GM12892 (cell line): Measurements from ENCODE around the gene GSX1.

Source experiments
- POLR2A ChIP-seq: IDR thresholded peaks from 2 replicates; pipeline ENCODE4 v1.6.1; 2011; ENCODE audit warnings: low read depth, low read length, control low read depth
- POLR2AphosphoS5 ChIP-seq: IDR thresholded peaks from 2 replicates; pipeline ENCODE4 v1.6.1; 2011; ENCODE audit warnings: low read depth, low read length, control low read depth
- TAF1 ChIP-seq: IDR thresholded peaks from 2 replicates; pipeline ENCODE4 v1.6.1; 2011; ENCODE audit warnings: low read depth, mild to moderate bottlenecking, control low read depth, low read length, borderline replicate concordance

- TF ChIP-seq POLR2A (no peak), TAF1 (no peak), POLR2AphosphoS5 (no peak)
Observed at GRCh38 chr13:27810461-27810860, 18.2 kb downstream of the GSX1 start.
